ENCODE measurements around the gene PLK1. TPM values are rescaled to one million over a fixed set of nuclear protein-coding genes. Genes with fewer than 3 reads are reported as not detected.
"Not testable (repeated sequence)": the region's sequence is repeated elsewhere in the genome, so short reads cannot be mapped to it uniquely, and the experiment has no call there.

The PLK1 gene
- total RNA-seq, 1 donor: 16.8 TPM

GRCh38 chr16:23706439-23706838 lies 27.8 kb downstream of the PLK1 start:
- no peak overlapping the region for H3K4me3 ChIP-seq (ENCODE audit: low read depth, low read length)
- no peak for TF ChIP-seq CTCF (IDR thresholded peaks at IDR 0.05; ENCODE audit: insufficient read depth, low read length)
- DNase-seq (ENCODE audit: low read depth): no peak

- DNase-seq (ENCODE audit: low read depth): no peak
- no peak for TF ChIP-seq CTCF (IDR thresholded peaks at IDR 0.05; ENCODE audit: insufficient read depth, low read length)
- H3K4me3 ChIP-seq (ENCODE audit: low read depth, low read length): no peak overlapping the region
Observed at GRCh38 chr16:23709536-23709935, 30.8 kb downstream of the PLK1 start.

- TF ChIP-seq CTCF (IDR thresholded peaks at IDR 0.05; ENCODE audit: insufficient read depth, low read length): no peak
- no peak overlapping the region for H3K4me3 ChIP-seq (ENCODE audit: low read depth, low read length)
- no peak for DNase-seq (ENCODE audit: low read depth)
Observed at GRCh38 chr16:23710008-23710407, 31.3 kb downstream of the PLK1 start.

- H3K4me3 ChIP-seq (ENCODE audit: low read depth, low read length): no peak overlapping the region
- no peak for TF ChIP-seq CTCF (IDR thresholded peaks at IDR 0.05; ENCODE audit: insufficient read depth, low read length)
- no peak for DNase-seq (ENCODE audit: low read depth)
Observed at GRCh38 chr16:23710504-23710903, 31.8 kb downstream of the PLK1 start.

- no peak overlapping the region for H3K4me3 ChIP-seq (ENCODE audit: low read depth, low read length)
- DNase-seq (ENCODE audit: low read depth): no peak
- no peak for TF ChIP-seq CTCF (IDR thresholded peaks at IDR 0.05; ENCODE audit: insufficient read depth, low read length)
Observed at GRCh38 chr16:23711785-23712184, 33.1 kb downstream of the PLK1 start.

GRCh38 chr16:23712976-23713375 lies 34.3 kb downstream of the PLK1 start, which contains the start of gene ERN2:
ERN2 (minus strand) TSS chr16:23713222; CDS start chr16:23713187, 35 bp downstream.
- H3K4me3 ChIP-seq (ENCODE audit: low read depth, low read length): no peak within 1 kb of the TSS
- no peak for TF ChIP-seq CTCF (IDR thresholded peaks at IDR 0.05; ENCODE audit: insufficient read depth, low read length)
- no peak for DNase-seq (ENCODE audit: low read depth)

GRCh38 chr16:23716484-23716883 lies 37.8 kb downstream of the PLK1 start:
- no peak for TF ChIP-seq CTCF (IDR thresholded peaks at IDR 0.05; ENCODE audit: insufficient read depth, low read length)
- DNase-seq (ENCODE audit: low read depth): no peak
- no peak overlapping the region for H3K4me3 ChIP-seq (ENCODE audit: low read depth, low read length)

- not testable (repeated sequence) for H3K4me3 ChIP-seq (ENCODE audit: low read depth, low read length); DNase-seq (ENCODE audit: low read depth)
Observed at GRCh38 chr16:23722613-23723240, 44.0 kb downstream of the PLK1 start.
